ENCODE measurements around the gene SBNO2.
A peak's percentile ranks its signal among the peaks of the same experiment; 100 is the strongest.

SBNO2 gene

GRCh38 chr19:1070931-1071791, 102.9 kb downstream of the SBNO2 start:
- no peak for DNase-seq (ENCODE audit: low read depth in 2 of 2)

GRCh38 chr19:1070576-1070930, 103.5 kb downstream of the SBNO2 start:
- no peak for DNase-seq (ENCODE audit: low read depth in 2 of 2)

- peak in 1 of 2 donors; percentile 48 for DNase-seq (ENCODE audit: low read depth in 2 of 2)
Measured at GRCh38 chr19:1069009-1069779, 104.9 kb downstream of the SBNO2 start.

- DNase-seq (ENCODE audit: low read depth in 2 of 2): no peak
Measured at GRCh38 chr19:1068009-1069001, 105.8 kb downstream of the SBNO2 start.

GRCh38 chr19:1067341-1067957, 106.6 kb downstream of the SBNO2 start:
- no peak for DNase-seq (ENCODE audit: low read depth in 2 of 2)

- peak; percentile 58 for DNase-seq (ENCODE audit: low read depth in 2 of 2)
Measured at GRCh38 chr19:1066748-1067340, 107.2 kb downstream of the SBNO2 start, which contains the start of gene ARHGAP45. Gene ARHGAP45, plus strand, starts transcription at chr19:1067167. Its CDS starts 239 bp downstream, at chr19:1067406.

GRCh38 chr19:1066251-1066747, 107.8 kb downstream of the SBNO2 start:
- no peak for DNase-seq (ENCODE audit: low read depth in 2 of 2)

GRCh38 chr19:1065606-1066109, 108.4 kb downstream of the SBNO2 start:
- no peak for DNase-seq (ENCODE audit: low read depth in 2 of 2)

GRCh38 chr19:1064661-1065605, 109.1 kb downstream of the SBNO2 start:
- peak; percentile 42 to 49 for DNase-seq (ENCODE audit: low read depth in 2 of 2)

GRCh38 chr19:1063909-1064660, 110.0 kb downstream of the SBNO2 start:
- no peak for DNase-seq (ENCODE audit: low read depth in 2 of 2)

- DNase-seq (ENCODE audit: low read depth in 2 of 2): no peak
Measured at GRCh38 chr19:1063030-1063908, 110.8 kb downstream of the SBNO2 start.

- no peak for DNase-seq (ENCODE audit: low read depth in 2 of 2)
Measured at GRCh38 chr19:1062387-1063029, 111.6 kb downstream of the SBNO2 start.

- DNase-seq (ENCODE audit: low read depth in 2 of 2): no peak
Measured at GRCh38 chr19:1061987-1062386, 112.1 kb downstream of the SBNO2 start.

- DNase-seq (ENCODE audit: low read depth in 2 of 2): no peak
Measured at GRCh38 chr19:1060689-1061088, 113.4 kb downstream of the SBNO2 start.

GRCh38 chr19:1058112-1058511, 116.0 kb downstream of the SBNO2 start:
- no peak for DNase-seq (ENCODE audit: low read depth in 2 of 2)

All from stimulated activated CD4-positive, alpha-beta T cell treated with anti-CD3 and anti-CD28 coated beads, Interleukin-1b, Interleukin-23, amount 100 ng/mL, for 1 hour (primary cell).